Mammary epithelial cell (primary cell): ENCODE results near the gene OR5K2.

Experiments used
- CTCF ChIP-seq, 2 donors: IDR thresholded peaks in 1 of 2; conservative IDR thresholded peaks in 1 of 2; 2 replicates each; pipeline ENCODE4 v1.5.1; 2011 to 2012; ENCODE audit warnings: inconsistent platforms in 2 of 2, low read length in 2 of 2, mild to moderate bottlenecking in 2 of 2, control low read depth in 1 of 2, low read depth in 1 of 2; ENCODE audit not compliant: insufficient read depth in 1 of 2; ENCODE audit errors: extremely low read depth in 1 of 2
- EZH2 ChIP-seq: IDR thresholded peaks from 2 replicates; pipeline ENCODE4 v1.6.1; 2012; ENCODE audit warnings: low read length, inconsistent platforms, borderline replicate concordance

- TF ChIP-seq CTCF (conservative IDR thresholded peaks at IDR 0.05 in 1 of 2, IDR thresholded peaks at IDR 0.05 in 1 of 2; ENCODE audit: extremely low read depth in 1 of 2, insufficient read depth in 1 of 2, low read depth in 1 of 2, low read length in 2 of 2) = no peak
- TF ChIP-seq EZH2 = no peak
These were observed 28.0 kb downstream of the OR5K2 start for GRCh38 chr3:98525494-98525893.
